Loucy (cell line): Measurements from ENCODE around the gene KRT82.

Source experiments
- H2AFZ ChIP-seq: fragments of 200-600 bp; sonication (generic); 2 replicates; pipeline ENCODE4 v1.6.0; 2016; ENCODE audit warnings: antibody characterized with exemption, mild to moderate bottlenecking, low read length, moderate library complexity
- H3F3A ChIP-seq: fragments of 200-600 bp; 2 replicates; pipeline ENCODE4 v1.6.0; 2016; ENCODE audit warnings: antibody characterized with exemption, low read depth, mild to moderate bottlenecking
- H3K27me3 ChIP-seq: fragments of 200-600 bp; sonication (generic); 2 replicates; pipeline ENCODE4 v1.6.1; 2014; ENCODE audit warnings: low read length, mild to moderate bottlenecking; ENCODE audit not compliant: insufficient read depth, poor library complexity, severe bottlenecking
- H3K36me3 ChIP-seq: fragments of 200-600 bp; sonication (generic); 2 replicates; pipeline ENCODE4 v1.6.1; 2016; ENCODE audit warnings: low read length; ENCODE audit not compliant: insufficient read depth
- H3K4me1 ChIP-seq: fragments of 200-600 bp; sonication (generic); 2 replicates; pipeline ENCODE4 v1.5.1; 2014; ENCODE audit warnings: low read length, mild to moderate bottlenecking; ENCODE audit not compliant: insufficient read depth, poor library complexity, severe bottlenecking
- H3K4me2 ChIP-seq: fragments of 200-600 bp; sonication (generic); 2 replicates; pipeline ENCODE4 v1.6.0; 2014; ENCODE audit warnings: antibody characterized with exemption, low read length, low read depth, mild to moderate bottlenecking; ENCODE audit not compliant: poor library complexity, severe bottlenecking
- H3K4me3 ChIP-seq: fragments of 200-600 bp; sonication (generic); 2 replicates; pipeline ENCODE4 v1.5.1; 2014; ENCODE audit warnings: low read length, mild to moderate bottlenecking, mixed read lengths; ENCODE audit not compliant: poor library complexity, severe bottlenecking
- H3K79me2 ChIP-seq: fragments of 200-600 bp; sonication (generic); 2 replicates; pipeline ENCODE4 v1.6.1; 2014; ENCODE audit warnings: low read length; ENCODE audit not compliant: insufficient read depth
- H3K9ac ChIP-seq: fragments of 200-600 bp; sonication (generic); 2 replicates; pipeline ENCODE4 v1.6.0; 2014; ENCODE audit warnings: mild to moderate bottlenecking, low read depth, low read length, moderate library complexity; ENCODE audit not compliant: poor library complexity, severe bottlenecking
- H3K9me2 ChIP-seq: fragments of 200-600 bp; sonication (generic); replicated peaks from 2 replicates; pipeline ENCODE4 v1.6.1; 2016; ENCODE audit warnings: low read depth, low read length, mixed read lengths
- H3K9me3 ChIP-seq: fragments of 200-600 bp; sonication (generic); 2 replicates; pipeline ENCODE4 v1.6.1; 2014; ENCODE audit warnings: mild to moderate bottlenecking, antibody characterized with exemption, low read length, low read depth; ENCODE audit not compliant: insufficient read depth
- H4K20me1 ChIP-seq: fragments of 200-600 bp; sonication (generic); 2 replicates; pipeline ENCODE4 v1.6.0; 2014; ENCODE audit warnings: antibody characterized with exemption, low read length, mild to moderate bottlenecking; ENCODE audit not compliant: insufficient read depth, poor library complexity, severe bottlenecking
- EZH2phosphoT487 ChIP-seq: fragments of 200-600 bp; IDR thresholded peaks from 2 replicates; pipeline ENCODE4 v1.6.1; 2018; ENCODE audit warnings: antibody characterized with exemption, mild to moderate bottlenecking, moderate library complexity, borderline replicate concordance
- TF ChIP-seq, protein P1 (sequence below): fragments of 200-600 bp; sonication (generic); conservative IDR thresholded peaks from 2 replicates; pipeline ENCODE4 v1.5.1; 2014; ENCODE audit warnings: mild to moderate bottlenecking, antibody characterized with exemption, low read length

Gene KRT82

DNA sequence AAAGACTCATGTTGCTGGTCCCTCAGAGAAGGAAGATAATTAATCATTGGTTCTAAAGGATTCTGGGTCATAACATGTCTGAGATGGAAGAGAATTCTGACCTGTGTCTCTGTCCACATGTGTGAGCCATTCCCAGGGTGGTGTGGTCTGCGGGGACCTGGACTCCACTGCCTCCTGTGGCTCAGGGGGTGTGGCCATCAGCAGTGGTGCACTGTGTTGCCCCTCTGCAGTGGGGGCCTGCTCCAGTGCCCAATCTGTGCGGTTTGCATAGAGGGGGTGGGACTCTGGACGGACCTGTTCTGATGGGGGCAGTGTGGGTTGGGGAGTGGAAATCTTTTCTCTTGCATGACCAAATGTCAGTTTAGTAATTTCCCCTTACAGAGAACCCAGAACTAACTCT lies 52.4 kb downstream of the KRT82 start:
- no peaks in the 10 kb centered on the region for H4K20me1 ChIP-seq

DNA sequence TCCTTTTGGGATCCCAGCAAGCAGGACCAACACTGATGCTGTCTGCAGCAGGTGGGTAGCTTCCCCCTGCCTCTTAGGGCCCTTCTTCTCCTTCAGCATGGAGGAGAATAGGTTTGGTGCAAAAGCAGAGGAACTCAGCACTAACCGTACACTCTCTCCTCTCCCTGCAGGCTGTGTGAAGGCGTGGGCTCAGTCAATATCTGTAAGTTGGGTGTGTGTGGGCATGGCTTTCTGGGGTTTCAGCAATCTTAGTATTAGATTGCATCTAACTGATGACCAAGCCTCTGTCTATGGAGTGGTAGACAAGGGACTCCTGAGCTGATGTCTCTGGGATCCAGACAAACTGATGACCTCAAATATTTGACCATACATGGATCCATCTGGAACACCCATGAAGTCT lies 53.2 kb downstream of the KRT82 start:
- H3K4me2 ChIP-seq, result no peak overlapping the region
- no peaks in the 10 kb centered on the region for H4K20me1 ChIP-seq
- no peaks in the 10 kb centered on the region for H3K27me3 ChIP-seq

More for the DNA sequence above, 52.4 kb downstream of the KRT82 start:
- Histone ChIP-seq H3K36me3 (no peaks in the 10 kb centered on the region), H3K9me3 (no peaks in the 10 kb centered on the region), H3K79me2 (no peaks in the 10 kb centered on the region), H3K4me1 (peaks cover 58% of the 10 kb centered on the region), H3K9me2 (no peaks in the 10 kb centered on the region), H3K9ac (no peak overlapping the region), H3K27me3 (no peaks in the 10 kb centered on the region), H3K4me2 (no peak overlapping the region), H2AFZ (no peak overlapping the region), H3F3A (no peaks in the 10 kb centered on the region), H3K4me3 (no peak overlapping the region)
- TF ChIP-seq, protein P1, sequence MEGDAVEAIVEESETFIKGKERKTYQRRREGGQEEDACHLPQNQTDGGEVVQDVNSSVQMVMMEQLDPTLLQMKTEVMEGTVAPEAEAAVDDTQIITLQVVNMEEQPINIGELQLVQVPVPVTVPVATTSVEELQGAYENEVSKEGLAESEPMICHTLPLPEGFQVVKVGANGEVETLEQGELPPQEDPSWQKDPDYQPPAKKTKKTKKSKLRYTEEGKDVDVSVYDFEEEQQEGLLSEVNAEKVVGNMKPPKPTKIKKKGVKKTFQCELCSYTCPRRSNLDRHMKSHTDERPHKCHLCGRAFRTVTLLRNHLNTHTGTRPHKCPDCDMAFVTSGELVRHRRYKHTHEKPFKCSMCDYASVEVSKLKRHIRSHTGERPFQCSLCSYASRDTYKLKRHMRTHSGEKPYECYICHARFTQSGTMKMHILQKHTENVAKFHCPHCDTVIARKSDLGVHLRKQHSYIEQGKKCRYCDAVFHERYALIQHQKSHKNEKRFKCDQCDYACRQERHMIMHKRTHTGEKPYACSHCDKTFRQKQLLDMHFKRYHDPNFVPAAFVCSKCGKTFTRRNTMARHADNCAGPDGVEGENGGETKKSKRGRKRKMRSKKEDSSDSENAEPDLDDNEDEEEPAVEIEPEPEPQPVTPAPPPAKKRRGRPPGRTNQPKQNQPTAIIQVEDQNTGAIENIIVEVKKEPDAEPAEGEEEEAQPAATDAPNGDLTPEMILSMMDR, result no peak
- no peak for TF ChIP-seq EZH2phosphoT487

DNA sequence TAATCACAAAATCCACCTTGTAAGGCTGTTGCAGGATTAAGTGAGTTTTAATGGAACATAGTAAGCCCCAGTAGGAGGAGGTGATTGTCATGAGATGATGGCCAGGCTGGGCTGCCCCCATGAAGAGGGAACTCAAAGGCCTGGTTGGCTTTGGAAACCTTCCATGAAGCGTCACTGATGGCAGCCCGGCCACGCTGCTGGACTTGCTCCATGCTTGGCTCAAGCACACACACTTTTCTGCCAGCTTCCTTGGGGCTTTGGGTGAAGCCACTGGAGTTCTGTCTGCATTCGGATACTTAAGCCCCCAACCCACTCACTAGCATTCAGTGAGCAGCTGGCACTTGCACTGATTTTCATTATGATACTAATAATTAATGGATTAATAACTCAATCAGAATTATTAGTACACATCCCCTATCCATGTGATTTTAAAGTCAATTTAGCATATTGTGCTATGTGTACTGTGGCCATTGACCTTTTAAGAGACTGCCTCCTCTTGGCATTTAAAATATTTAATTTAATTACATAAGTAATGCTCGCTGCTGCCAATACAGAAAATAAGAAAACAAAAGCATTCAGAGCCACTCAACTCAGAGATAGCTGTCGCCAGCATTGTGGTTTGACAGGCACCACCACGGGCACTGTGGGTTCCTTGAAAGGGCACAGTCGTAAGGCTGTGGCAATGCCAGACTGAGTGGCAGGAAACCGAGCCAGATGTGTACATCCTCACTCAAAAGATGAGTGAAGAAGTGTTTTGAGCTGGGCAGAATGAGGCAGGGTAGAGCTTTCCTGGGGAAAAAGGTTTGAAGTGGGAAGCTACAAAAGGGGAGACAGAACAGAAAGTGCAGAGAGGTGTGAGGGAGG lies 54.7 kb downstream of the KRT82 start:
- Histone ChIP-seq H3F3A (no peaks in the 10 kb centered on the region), H3K4me1 (peaks cover 55% of the 10 kb centered on the region), H3K9me3 (no peaks in the 10 kb centered on the region), H4K20me1 (no peaks in the 10 kb centered on the region), H3K79me2 (no peaks in the 10 kb centered on the region), H3K9me2 (no peaks in the 10 kb centered on the region), H3K36me3 (no peaks in the 10 kb centered on the region), H3K4me2 (peak overlapping the region; percentile 56), H3K4me3 (peak overlapping the region; percentile 32), H3K27me3 (no peaks in the 10 kb centered on the region), H3K9ac (no peak overlapping the region), H2AFZ (no peak overlapping the region)
- no peak for TF ChIP-seq EZH2phosphoT487
- TF ChIP-seq, protein P1, result no peak

More for the DNA sequence above, 53.2 kb downstream of the KRT82 start:
- H3F3A ChIP-seq, result no peaks in the 10 kb centered on the region
- H2AFZ ChIP-seq, result no peak overlapping the region
- TF ChIP-seq EZH2phosphoT487, result no peak
- TF ChIP-seq, protein P1, result no peak
- no peak overlapping the region for H3K4me3 ChIP-seq
- no peaks in the 10 kb centered on the region for H3K9me2 ChIP-seq
- H3K79me2 ChIP-seq, result no peaks in the 10 kb centered on the region
- no peaks in the 10 kb centered on the region for H3K36me3 ChIP-seq
- H3K4me1 ChIP-seq, result peaks cover 52% of the 10 kb centered on the region
- no peak overlapping the region for H3K9ac ChIP-seq
- H3K9me3 ChIP-seq, result no peaks in the 10 kb centered on the region
